K562 (cell line): Measurements from ENCODE around the gene PRDM16. TPM values are rescaled to one million over a fixed set of nuclear protein-coding genes. Genes with fewer than 3 reads are reported as not detected.

ENCODE experiments used
- L3MBTL2 ChIP-seq: fragments of 450-650 bp; IDR thresholded peaks from 2 replicates; pipeline ENCODE4 v1.6.1; 2016; ENCODE audit warnings: mild to moderate bottlenecking, moderate library complexity
- MLLT1 ChIP-seq, 2 experiments: fragments of 450-650 bp; IDR thresholded peaks; 2 replicates each; pipeline ENCODE4 v1.6.1; 2016
- NR3C1 ChIP-seq: sonication (generic); formaldehyde crosslinking; IDR thresholded peaks from 2 replicates; pipeline ENCODE4 v1.8.1; 2022; ENCODE audit warnings: missing genetic modification reagents
- PHB2 ChIP-seq: fragments of 450-650 bp; IDR thresholded peaks from 2 replicates; pipeline ENCODE4 v1.6.1; 2017; ENCODE audit warnings: low read depth
- PYGO2 ChIP-seq: fragments of 450-650 bp; IDR thresholded peaks from 2 replicates; pipeline ENCODE4 v1.6.1; 2016; ENCODE audit warnings: mild to moderate bottlenecking, missing genetic modification characterization, moderate library complexity, missing compliant biosample characterization
- RBFOX2 ChIP-seq: fragments of 200-400 bp; formaldehyde crosslinking; IDR thresholded peaks from 2 replicates; pipeline ENCODE4 v1.6.1; 2017; ENCODE audit warnings: low read depth, mild to moderate bottlenecking, low read length, moderate library complexity
- RBM39 ChIP-seq: fragments of 200-400 bp; formaldehyde crosslinking; optimal IDR thresholded peaks from 2 replicates; pipeline ENCODE3; 2018; ENCODE audit warnings: low read depth, low read length
- SMAD3 ChIP-seq: fragments of 450-650 bp; formaldehyde crosslinking; conservative IDR thresholded peaks from 2 replicates; pipeline ENCODE4 v1.4.0; 2020; ENCODE audit warnings: mild to moderate bottlenecking
- TCF7 ChIP-seq: sonication (generic); IDR thresholded peaks from 2 replicates; pipeline ENCODE4 v1.6.1; 2016; ENCODE audit warnings: antibody characterized with exemption, borderline replicate concordance
- ZNF263 ChIP-seq: sonication (generic); formaldehyde crosslinking; IDR thresholded peaks from 2 replicates; pipeline ENCODE4 v1.8.0; 2022; ENCODE audit warnings: mild to moderate bottlenecking, missing genetic modification reagents, borderline replicate concordance
- ZNF584 ChIP-seq: fragments of 200-800 bp; sonication (Bioruptor generic); IDR thresholded peaks from 2 replicates; pipeline ENCODE4 v1.6.1; 2016; ENCODE audit warnings: low read depth, mild to moderate bottlenecking, missing genetic modification characterization, missing compliant biosample characterization
- polyA plus RNA-seq, 8 experiments: library from polyadenylated mRNA; depleted of rRNA in 4 of 8; stranded (reverse) in 5 of 8; unstranded in 3 of 8; fragments of >200 nt; fragmentation: Nextera tagmentation in 2 of 8; fragmentation: Illumina TruSeq in 1 of 8; extraction: Ambion mirVana in 2 of 8; extraction: Trizol in 1 of 8; gene quantifications; 2 replicates each; pipeline versions ENCODE4 v1.2.1 to v1.2.3, GENCODE V29; 2011 to 2014; ENCODE audit warnings: inconsistent platforms in 1 of 8, missing spikeins in 1 of 8
- total RNA-seq, 7 experiments: library from RNA; depleted of rRNA in 6 of 7; stranded (reverse); fragments of >200 nt in 6 of 7; fragmentation: Illumina TruSeq in 2 of 7; extraction: Trizol in 2 of 7; gene quantifications; 2 replicates each; pipeline versions ENCODE4 v1.2.1 to v1.2.3, GENCODE V29; 2011 to 2021; ENCODE audit warnings: low replicate concordance in 1 of 7
- TF ChIP-seq, protein P1 (sequence below): fragments of 450-650 bp; IDR thresholded peaks from 2 replicates; pipeline ENCODE4 v1.6.1; 2016; ENCODE audit warnings: mild to moderate bottlenecking, moderate library complexity
- TF ChIP-seq, protein P2 (sequence below): sonication (generic); formaldehyde crosslinking; IDR thresholded peaks from 2 replicates; pipeline ENCODE4 v1.8.1; 2022; ENCODE audit warnings: missing genetic modification reagents

The PRDM16 gene
- total and polyA plus RNA-seq, 9 of the 15 experiments (the other 6 are each of a cell fraction or from before 2014, with no cell fraction given) = 0.10 to 0.27 TPM; not detected in 7

DNA sequence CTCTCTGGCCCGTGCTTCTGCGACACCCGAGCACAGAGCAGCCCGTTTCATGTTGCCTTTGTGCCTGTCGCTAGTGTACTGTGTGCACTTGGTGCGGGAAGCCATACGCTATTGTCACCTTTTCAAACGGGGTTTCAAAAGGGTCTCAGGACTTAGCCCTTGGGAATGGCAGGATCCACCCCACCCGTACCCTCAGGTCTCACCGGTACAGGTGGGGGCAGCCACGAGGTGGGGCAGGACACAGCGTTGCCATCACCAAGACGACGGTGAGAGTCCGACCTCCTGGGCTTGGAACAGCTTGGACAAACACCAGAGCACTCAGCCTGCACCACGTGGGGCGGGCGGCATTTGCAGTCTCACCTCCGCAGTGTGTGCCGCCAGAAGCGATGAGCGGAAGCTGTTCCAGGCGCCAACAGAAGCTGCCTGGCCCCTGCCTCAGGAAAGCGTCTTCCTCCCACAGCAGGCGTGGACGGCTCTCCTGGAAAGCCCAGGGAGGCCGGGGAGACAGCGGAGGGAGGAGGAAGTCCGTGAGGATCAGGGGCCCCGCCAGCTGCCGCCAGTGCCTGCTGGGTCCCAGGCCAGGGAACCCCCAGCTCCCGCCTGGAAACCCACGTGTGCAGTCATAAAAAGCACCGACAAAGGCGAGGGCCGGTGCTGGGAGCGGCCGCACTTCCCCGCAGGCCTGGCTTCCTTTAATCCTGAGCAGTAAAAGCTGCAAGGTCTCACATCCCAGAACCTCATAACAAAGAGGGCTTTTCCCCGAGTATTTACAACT, 254.2 kb downstream of the PRDM16 start (continued):
- TF ChIP-seq, protein P1, sequence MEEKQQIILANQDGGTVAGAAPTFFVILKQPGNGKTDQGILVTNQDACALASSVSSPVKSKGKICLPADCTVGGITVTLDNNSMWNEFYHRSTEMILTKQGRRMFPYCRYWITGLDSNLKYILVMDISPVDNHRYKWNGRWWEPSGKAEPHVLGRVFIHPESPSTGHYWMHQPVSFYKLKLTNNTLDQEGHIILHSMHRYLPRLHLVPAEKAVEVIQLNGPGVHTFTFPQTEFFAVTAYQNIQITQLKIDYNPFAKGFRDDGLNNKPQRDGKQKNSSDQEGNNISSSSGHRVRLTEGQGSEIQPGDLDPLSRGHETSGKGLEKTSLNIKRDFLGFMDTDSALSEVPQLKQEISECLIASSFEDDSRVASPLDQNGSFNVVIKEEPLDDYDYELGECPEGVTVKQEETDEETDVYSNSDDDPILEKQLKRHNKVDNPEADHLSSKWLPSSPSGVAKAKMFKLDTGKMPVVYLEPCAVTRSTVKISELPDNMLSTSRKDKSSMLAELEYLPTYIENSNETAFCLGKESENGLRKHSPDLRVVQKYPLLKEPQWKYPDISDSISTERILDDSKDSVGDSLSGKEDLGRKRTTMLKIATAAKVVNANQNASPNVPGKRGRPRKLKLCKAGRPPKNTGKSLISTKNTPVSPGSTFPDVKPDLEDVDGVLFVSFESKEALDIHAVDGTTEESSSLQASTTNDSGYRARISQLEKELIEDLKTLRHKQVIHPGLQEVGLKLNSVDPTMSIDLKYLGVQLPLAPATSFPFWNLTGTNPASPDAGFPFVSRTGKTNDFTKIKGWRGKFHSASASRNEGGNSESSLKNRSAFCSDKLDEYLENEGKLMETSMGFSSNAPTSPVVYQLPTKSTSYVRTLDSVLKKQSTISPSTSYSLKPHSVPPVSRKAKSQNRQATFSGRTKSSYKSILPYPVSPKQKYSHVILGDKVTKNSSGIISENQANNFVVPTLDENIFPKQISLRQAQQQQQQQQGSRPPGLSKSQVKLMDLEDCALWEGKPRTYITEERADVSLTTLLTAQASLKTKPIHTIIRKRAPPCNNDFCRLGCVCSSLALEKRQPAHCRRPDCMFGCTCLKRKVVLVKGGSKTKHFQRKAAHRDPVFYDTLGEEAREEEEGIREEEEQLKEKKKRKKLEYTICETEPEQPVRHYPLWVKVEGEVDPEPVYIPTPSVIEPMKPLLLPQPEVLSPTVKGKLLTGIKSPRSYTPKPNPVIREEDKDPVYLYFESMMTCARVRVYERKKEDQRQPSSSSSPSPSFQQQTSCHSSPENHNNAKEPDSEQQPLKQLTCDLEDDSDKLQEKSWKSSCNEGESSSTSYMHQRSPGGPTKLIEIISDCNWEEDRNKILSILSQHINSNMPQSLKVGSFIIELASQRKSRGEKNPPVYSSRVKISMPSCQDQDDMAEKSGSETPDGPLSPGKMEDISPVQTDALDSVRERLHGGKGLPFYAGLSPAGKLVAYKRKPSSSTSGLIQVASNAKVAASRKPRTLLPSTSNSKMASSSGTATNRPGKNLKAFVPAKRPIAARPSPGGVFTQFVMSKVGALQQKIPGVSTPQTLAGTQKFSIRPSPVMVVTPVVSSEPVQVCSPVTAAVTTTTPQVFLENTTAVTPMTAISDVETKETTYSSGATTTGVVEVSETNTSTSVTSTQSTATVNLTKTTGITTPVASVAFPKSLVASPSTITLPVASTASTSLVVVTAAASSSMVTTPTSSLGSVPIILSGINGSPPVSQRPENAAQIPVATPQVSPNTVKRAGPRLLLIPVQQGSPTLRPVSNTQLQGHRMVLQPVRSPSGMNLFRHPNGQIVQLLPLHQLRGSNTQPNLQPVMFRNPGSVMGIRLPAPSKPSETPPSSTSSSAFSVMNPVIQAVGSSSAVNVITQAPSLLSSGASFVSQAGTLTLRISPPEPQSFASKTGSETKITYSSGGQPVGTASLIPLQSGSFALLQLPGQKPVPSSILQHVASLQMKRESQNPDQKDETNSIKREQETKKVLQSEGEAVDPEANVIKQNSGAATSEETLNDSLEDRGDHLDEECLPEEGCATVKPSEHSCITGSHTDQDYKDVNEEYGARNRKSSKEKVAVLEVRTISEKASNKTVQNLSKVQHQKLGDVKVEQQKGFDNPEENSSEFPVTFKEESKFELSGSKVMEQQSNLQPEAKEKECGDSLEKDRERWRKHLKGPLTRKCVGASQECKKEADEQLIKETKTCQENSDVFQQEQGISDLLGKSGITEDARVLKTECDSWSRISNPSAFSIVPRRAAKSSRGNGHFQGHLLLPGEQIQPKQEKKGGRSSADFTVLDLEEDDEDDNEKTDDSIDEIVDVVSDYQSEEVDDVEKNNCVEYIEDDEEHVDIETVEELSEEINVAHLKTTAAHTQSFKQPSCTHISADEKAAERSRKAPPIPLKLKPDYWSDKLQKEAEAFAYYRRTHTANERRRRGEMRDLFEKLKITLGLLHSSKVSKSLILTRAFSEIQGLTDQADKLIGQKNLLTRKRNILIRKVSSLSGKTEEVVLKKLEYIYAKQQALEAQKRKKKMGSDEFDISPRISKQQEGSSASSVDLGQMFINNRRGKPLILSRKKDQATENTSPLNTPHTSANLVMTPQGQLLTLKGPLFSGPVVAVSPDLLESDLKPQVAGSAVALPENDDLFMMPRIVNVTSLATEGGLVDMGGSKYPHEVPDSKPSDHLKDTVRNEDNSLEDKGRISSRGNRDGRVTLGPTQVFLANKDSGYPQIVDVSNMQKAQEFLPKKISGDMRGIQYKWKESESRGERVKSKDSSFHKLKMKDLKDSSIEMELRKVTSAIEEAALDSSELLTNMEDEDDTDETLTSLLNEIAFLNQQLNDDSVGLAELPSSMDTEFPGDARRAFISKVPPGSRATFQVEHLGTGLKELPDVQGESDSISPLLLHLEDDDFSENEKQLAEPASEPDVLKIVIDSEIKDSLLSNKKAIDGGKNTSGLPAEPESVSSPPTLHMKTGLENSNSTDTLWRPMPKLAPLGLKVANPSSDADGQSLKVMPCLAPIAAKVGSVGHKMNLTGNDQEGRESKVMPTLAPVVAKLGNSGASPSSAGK = peak; percentile 47
- no peak for TF ChIP-seq PYGO2 (tag)
- no peak for TF ChIP-seq MLLT1 (IDR thresholded peaks at IDR 0.05)
- TF ChIP-seq TCF7 = no peak
- TF ChIP-seq ZNF263 (CRISPR knock-in tag) = peak; percentile 33; the same call in 1 of the 2 replicates
- peak; percentile 77 for TF ChIP-seq L3MBTL2
- no peak for TF ChIP-seq NR3C1 (CRISPR knock-in tag)
- TF ChIP-seq SMAD3 (CRISPR knock-in tag) = no peak
- no peak for TF ChIP-seq RBM39
- TF ChIP-seq ZNF584 (CRISPR knock-in tag) = peak; percentile 17; the same call in 1 of the 2 replicates
- peak; percentile 19; the same call in 1 of the 2 replicates for TF ChIP-seq RBFOX2
- TF ChIP-seq, protein P2, sequence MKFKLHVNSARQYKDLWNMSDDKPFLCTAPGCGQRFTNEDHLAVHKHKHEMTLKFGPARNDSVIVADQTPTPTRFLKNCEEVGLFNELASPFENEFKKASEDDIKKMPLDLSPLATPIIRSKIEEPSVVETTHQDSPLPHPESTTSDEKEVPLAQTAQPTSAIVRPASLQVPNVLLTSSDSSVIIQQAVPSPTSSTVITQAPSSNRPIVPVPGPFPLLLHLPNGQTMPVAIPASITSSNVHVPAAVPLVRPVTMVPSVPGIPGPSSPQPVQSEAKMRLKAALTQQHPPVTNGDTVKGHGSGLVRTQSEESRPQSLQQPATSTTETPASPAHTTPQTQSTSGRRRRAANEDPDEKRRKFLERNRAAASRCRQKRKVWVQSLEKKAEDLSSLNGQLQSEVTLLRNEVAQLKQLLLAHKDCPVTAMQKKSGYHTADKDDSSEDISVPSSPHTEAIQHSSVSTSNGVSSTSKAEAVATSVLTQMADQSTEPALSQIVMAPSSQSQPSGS (CRISPR knock-in tag) = no peak
- TF ChIP-seq PHB2 = no peak
